HepG2 (cell line): ENCODE data around the gene AHCYL2.

Experiments
- DNMT1 ChIP-seq: sonication (generic); formaldehyde crosslinking; IDR thresholded peaks from 2 replicates; pipeline ENCODE4 v1.5.1; 2020; ENCODE audit warnings: mild to moderate bottlenecking, missing genetic modification reagents
- SP1 ChIP-seq, 2 experiments: fragments of 450-650 bp in 1 of 2; sonication (generic) in 1 of 2; formaldehyde crosslinking in 1 of 2; IDR thresholded peaks; 2 replicates each; pipeline versions ENCODE4 v1.4.0 to v1.6.1; 2016 to 2020; ENCODE audit warnings: missing genetic modification reagents in 1 of 2
- TCF7L2 ChIP-seq: IDR thresholded peaks from 2 replicates; pipeline ENCODE4 v1.6.1; 2011; ENCODE audit warnings: mild to moderate bottlenecking, low read depth, low read length, moderate library complexity
- ZBTB8A ChIP-seq: sonication (generic); formaldehyde crosslinking; IDR thresholded peaks from 2 replicates; pipeline ENCODE4 v1.4.0; 2020; ENCODE audit warnings: mild to moderate bottlenecking, low read depth, missing genetic modification reagents, borderline replicate concordance
- ZFP36 ChIP-seq: fragments of 150-350 bp; IDR thresholded peaks from 2 replicates; pipeline ENCODE4 v1.6.1; 2018; ENCODE audit warnings: borderline replicate concordance, low read length, low read depth; ENCODE audit not compliant: partially characterized antibody

GRCh38 chr7:129256221-129256620, 31.4 kb downstream of the AHCYL2 start:
- TF ChIP-seq TCF7L2 = no peak
- no peak for TF ChIP-seq DNMT1 (CRISPR knock-in tag)
- TF ChIP-seq ZBTB8A = no peak
- no peak for TF ChIP-seq SP1 (IDR thresholded peaks at IDR 0.05)
- TF ChIP-seq SP1 (CRISPR knock-in tag; IDR thresholded peaks at IDR 0.05) = no peak
- TF ChIP-seq ZFP36 = no peak
